T follicular helper cell (primary cell): ENCODE results near the gene VWA3B.

ENCODE experiments used
- DNase-seq: peaks from one replicate; pipeline ENCODE4 v3.0.0-alpha.2; 2020; ENCODE audit warnings: low read depth

VWA3B gene

GRCh38 chr2:98177286-98177685, 90.3 kb downstream of the VWA3B start:
- no peak for DNase-seq

DNA sequence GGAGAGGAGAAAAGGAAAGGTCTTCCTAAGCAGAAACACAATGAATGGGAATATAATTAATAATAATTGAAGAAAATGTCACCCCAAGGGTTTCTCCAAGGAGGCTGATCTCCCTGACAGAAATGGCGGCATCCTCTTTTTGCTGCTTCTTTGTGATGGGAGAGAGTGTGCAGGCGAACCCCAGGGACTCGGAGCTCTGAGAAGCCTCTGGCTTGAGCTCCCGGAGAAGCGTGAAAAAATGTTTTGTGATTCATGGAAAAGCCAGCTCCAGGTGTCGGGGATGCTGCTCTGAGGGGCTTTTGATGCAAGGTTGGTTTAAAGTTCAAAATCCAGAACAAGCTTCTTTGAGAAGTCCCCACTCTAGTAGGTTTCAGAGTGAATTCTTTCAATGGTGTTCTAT, 91.0 kb downstream of the VWA3B start:
- DNase-seq: no peak

- DNase-seq: no peak
These were observed 93.5 kb downstream of the VWA3B start for GRCh38 chr2:98180456-98180855.

DNA sequence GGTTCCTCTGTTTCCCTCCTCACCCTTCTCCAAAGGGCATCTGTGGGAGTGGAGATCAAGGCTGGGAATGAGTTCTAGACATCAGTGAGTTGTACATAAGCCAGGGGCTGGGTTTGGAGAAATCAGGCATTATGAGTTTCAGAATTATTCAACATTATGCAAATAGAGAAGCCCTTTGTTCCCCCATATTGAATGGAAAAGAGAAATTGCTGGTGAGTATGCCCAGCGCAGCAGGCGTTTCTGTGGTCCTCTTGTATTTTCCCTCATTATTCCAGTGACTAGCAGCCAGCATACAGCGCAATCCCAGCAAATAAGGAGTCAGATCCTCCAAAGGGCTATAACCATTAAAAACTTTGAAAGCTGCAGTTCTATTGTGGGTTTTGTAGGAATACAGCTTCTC, 94.4 kb downstream of the VWA3B start:
- no peak for DNase-seq

GRCh38 chr2:98185801-98186200, 98.8 kb downstream of the VWA3B start:
- DNase-seq: no peak

DNA sequence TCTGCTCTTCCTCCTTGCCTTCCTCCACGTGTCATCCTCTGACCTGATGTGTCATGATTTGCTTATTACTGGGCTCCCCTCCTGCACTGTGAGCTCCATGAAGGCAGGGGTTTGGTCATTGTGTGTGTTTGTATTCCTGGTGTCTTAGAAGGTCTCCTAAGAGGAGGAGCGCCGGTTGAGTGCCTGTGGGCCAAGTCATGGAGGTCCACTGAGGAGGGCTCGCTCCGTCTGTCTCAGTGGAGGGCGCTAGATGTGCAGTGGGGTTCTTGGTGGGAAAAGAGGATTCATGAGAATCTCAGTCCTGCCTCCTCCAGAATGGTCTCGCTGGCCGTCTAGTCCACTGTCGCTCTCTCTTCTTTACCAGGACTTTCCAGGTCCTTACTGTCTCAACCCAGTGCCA, 100.2 kb downstream of the VWA3B start:
- no peak for DNase-seq

DNA sequence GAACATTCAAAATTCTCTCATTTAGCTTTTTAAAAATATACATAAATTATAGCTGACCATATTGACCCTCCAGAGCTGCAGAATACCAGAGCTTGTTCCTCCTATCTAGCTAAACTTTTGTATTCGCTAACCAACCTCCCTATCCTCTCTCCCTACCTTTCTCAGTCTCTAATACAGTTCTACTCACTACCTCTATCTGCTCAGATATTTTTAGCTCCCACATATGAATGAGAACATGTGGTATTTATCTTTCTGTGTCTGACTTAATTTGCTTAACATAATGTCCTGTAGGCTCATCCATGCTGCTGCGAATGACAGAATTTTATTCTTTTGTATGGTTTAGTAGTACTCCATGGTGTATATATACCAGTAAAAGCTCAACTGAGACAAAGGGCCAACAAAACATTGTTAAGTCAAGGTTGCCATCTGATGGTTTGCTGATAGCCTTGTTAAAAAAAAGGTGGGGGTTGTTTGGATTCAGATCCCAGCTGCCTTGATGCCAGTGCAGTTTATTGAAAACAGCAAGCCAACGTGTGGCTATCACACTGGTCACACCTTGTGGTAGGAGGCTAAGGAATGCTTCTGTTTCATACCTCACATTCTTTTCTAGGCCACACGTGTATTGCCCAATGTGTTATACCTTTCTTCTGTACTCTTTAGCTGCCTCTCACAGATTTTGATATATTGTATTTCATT, 101.5 kb downstream of the VWA3B start:
- DNase-seq: no peak

DNA sequence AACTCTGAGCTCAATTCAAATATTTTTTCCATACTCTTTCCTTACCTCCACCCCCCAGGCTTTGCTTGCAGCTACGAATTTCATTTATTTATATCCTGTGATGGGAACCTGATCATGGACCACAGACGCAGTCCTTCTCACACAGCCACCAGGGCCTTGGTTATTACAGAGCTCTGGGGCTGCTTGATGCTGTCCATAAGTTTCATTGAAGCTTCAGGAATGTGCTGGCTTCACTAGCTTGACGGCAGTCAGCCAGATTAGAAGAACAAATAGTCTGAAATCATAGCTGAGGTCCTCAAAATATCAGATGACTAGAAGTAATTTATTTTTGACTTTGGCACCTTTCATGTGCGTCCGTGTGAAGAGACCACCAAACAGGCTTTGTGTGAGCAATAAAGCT, 104.9 kb downstream of the VWA3B start:
- DNase-seq: no peak

DNA sequence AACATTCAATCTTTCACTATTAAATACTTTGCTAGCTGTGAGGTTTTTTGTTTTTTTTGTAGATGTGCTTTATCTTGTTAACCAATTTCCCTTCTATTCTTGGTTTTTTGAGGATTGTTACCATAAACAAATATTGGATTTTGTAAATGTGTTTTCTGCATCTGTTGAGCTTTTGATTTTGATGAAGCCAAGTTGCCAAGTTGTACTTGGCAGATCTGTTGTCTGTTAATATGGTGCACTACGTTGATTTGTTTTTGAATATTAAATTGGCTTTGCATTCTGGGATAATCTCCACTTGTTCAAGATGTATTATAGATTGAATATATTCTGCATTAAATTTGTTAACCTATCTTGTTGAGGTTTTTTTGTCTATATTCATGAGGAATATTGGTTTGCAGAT, 114.6 kb downstream of the VWA3B start:
- DNase-seq: no peak

DNA sequence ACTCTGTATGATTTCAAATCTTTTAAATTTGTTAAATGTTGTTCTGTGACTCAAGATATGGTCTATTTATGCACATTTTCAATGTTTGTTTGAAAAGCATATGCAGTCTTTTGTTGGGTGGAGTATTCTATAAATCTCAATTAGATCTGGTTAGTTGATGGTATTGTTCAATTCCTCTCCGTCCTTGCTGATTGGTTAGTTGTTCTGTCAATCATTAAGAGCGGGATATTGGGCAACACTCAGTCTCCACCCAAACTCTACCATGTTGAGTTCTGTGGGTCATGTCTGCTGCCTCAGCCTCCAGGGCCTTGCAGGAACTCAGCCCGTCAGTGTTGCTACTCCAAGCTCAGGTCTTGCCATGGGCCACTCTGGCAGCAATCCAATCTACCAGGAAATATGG, 118.9 kb downstream of the VWA3B start:
- no peak for DNase-seq

DNA sequence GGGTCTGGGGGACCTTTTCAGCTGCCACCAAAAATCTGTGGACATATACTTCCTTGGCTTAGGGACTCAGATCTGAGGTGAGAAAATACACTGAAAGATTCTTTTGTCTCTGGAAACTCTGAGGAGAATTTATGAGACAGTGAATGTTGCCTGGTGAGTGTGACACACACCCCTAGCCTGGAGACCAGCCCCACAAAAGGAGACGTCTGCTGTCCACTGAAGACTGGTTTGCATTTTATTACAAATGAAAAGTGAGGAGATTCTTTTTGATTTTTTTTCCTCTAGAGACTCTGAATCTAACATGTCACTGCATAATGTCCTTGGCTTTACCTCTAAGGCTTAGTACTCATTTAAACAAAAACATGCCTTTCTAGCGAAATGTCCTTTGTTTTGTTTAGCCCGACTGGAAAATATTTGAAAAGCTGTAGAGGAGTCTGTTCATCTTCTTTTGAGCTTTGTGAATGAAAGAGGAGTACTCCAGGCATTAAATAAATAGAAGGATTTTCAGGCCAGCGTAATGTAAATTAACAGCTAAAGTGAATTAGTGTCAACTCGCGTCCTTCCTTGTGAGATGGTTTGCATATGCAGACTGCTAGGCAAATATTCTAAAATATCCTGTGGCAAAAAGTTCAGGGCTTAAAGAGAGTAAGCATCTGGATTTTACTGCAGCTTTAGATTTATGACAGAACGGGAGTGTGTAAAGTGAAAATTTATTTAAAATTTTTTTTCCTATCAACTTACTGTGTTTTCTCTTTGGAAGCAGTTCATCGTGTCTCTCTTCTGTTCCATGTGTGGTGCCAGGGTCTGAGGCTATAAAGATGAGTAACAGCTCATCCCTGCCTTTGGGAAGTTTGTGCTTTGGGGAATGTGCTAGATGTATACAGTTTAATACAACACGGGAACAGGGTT, 125.4 kb downstream of the VWA3B start:
- DNase-seq: no peak

DNA sequence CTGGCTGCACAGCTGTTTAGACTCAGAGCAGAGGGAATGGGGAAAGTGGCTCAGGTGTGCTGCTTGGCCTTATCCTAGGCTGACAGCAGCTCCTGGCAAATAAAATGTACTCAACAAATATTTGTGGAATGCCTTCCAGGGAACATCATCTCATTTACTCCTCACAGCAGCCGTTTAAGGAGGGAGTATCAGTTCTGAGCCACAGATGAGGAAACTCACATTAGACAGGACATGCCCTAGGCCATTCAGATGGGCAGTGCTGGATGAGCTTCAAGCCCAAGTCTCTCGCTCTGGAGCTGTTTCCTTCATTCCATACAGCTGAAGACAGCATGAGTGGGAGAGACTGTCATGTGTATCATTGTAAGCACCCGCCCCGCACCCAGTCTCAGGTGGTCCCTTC, 129.6 kb downstream of the VWA3B start:
- no peak for DNase-seq

- DNase-seq: no peak
These were observed 132.2 kb downstream of the VWA3B start for GRCh38 chr2:98219152-98219551.

DNA sequence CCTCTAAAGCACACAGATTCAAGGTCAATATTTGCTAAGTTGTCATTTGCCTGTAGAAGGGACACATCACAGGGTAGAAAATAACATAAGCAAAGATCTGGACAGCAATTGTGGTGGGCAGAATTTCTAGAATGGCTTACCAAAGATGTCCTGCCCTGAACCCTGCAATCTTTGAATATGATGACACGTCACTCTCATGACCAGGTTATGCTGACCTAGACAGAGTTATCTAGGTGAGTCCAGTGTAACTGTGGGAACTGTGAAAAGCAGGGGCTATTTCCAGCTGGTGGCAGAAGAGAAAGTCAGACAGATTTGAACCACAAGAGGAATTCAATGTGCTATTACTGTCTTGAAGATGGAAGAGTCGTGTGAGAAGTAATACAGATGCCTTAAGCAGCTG, 147.0 kb downstream of the VWA3B start:
- no peak for DNase-seq

DNA sequence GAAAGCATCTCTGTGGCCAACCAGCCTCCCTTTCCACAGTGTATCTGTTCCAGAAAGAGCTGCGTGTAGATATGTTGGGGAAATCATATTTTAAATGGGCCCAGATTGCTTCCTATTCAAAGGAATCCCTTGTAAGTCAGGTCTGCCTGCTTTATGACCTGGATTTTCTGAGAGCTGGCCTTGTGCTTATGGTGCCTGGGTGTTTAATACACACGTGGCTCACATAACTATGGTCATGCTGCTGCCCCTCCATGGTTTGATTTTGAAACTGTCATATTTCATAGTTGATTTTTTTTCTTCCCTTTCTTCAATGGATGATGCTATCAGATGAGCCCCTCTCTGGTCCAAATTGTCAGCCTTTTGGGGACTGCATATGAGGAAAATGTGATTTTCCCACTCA, 147.8 kb downstream of the VWA3B start:
- DNase-seq: no peak

DNA sequence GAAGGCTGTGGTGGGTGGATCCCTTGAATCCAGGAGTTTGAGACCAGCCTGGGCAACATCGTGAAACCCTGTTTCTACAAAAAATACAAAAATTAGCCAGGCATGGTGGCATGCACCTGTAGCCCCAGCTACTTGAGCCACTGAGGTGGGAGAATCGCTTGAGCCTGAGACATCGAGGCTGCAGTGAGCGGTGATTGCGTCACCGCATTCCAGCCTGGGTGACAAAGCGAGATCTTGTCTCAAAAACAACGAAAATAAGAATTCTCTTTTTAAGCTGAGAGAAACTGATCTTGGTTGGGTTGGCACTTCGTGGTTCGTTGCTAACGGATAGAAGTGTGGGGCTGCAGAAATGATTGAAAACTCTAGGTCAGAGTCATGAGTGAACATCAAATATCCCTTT, 150.0 kb downstream of the VWA3B start:
- DNase-seq: no peak

DNA sequence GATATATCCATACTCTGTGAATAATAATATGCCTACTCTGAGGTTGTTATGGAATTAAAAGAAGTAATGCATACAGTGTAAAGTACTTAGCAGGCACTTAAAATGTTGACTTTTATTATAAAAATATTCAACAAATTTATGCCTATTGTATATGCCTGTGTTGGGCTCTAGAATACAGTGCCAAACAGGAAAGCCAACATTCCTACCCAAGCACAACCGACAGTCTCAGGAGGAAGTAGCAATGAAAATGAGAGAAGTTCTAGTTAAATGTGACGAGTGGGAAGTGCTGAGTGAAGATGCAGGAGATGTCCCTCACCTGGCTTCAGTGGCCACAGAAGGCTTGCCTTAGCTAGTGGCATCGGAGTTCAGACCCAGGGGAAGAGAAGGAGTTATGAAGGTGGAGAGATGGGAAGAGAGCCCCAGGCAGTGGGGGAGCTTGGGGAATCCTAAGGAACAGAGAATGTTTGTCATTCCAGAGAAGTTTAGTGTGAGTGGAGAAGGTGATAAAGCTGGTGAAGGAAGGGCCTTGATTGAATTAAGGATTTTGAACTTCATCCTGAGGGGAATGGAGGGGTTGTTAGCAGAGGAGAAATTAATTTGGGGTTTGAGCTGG, 153.9 kb downstream of the VWA3B start:
- no peak for DNase-seq

DNA sequence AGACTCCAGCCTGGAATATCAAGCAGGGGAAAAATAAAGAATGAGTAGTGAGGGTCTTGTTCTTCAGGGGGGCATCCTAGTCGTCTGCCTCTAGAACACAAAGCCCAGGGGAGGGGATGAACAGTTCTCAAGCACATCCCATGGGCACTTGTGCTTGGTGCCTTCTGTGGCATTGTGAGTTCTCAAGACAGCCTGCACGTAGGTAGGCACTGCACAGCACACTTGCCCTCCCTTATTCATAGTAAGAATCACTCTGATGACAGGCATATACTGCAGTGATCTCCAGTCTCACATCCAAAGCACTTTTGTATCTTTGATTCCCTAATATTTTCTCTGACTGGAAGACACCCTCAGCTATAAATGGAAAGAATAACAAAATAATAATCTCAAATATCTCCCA, 154.6 kb downstream of the VWA3B start:
- no peak for DNase-seq

GRCh38 chr2:98242003-98242402, 155.0 kb downstream of the VWA3B start:
- no peak for DNase-seq

DNA sequence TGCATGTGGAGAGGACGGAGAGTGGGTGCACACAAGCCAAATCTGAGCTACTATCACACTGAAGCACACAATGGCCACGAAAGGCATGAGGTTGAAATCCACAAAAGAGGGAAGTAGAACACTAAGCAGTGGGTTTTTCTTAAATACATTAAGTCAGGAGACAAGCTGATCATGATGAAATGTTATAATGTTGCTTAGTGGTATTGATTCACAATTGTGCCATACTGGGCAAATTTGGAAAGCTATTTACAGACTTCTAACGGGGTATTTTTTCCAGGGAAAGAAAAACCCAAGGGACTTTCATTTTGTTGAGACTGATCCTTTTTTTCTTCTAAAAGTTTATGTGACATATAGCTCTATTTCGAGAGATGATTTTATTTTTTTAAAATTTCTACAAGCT, 158.5 kb downstream of the VWA3B start:
- DNase-seq: no peak

DNA sequence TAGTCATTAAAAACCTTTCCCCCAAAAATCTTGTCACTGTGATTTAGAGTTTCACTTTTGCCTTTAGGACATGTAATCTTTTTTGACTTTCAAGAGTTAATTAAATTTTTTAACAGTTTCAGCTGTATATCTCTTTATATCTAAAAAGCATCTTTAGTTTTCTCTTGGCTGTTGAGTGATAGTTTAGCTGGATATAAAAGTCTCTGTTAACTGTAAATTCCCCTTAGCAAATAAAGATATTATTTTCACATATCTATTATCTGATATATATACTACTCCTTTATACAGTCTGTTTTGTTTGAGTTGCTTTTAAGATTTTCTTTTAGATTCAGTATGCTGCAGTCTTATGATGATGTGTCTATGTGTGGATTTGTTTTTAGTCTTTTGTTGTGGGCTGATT, 160.4 kb downstream of the VWA3B start:
- no peak for DNase-seq

GRCh38 chr2:98252038-98252773, 165.2 kb downstream of the VWA3B start:
- no peak for DNase-seq
